Measurements from ENCODE around the gene GLIPR1.

DNA sequence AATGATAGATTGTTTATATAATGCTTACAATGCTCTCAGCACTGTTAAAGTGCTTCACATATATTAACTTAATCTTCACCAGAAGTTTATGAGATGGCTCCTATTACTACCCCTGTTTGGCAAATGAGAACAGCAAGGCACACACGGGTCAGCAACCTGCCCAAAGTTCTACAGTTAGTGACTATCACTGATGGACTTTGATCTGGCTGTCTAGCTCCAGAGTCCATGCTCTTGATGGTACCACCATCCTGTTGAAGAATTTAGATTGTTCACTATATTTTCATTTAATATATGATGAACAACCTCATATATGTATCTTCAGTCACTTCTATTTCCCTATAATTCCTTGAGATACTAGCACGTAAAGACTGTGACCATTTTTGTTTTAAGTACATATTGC is 10.6 kb downstream of the GLIPR1 start:
- no peak for TF ChIP-seq USF2 (IDR thresholded peaks at IDR 0.05; ENCODE audit: borderline replicate concordance, low read depth, low read length)
- no peak for TF ChIP-seq BHLHE40 (IDR thresholded peaks at IDR 0.05; ENCODE audit: borderline replicate concordance in 1 of 2, low read depth in 2 of 2, low read length in 1 of 2)
- no peak for TF ChIP-seq EP300 (IDR thresholded peaks at IDR 0.05; ENCODE audit: borderline replicate concordance in 1 of 2, control insufficient read depth in 1 of 2, low read depth in 2 of 2, low read length in 2 of 2)
- TF ChIP-seq, protein P1, sequence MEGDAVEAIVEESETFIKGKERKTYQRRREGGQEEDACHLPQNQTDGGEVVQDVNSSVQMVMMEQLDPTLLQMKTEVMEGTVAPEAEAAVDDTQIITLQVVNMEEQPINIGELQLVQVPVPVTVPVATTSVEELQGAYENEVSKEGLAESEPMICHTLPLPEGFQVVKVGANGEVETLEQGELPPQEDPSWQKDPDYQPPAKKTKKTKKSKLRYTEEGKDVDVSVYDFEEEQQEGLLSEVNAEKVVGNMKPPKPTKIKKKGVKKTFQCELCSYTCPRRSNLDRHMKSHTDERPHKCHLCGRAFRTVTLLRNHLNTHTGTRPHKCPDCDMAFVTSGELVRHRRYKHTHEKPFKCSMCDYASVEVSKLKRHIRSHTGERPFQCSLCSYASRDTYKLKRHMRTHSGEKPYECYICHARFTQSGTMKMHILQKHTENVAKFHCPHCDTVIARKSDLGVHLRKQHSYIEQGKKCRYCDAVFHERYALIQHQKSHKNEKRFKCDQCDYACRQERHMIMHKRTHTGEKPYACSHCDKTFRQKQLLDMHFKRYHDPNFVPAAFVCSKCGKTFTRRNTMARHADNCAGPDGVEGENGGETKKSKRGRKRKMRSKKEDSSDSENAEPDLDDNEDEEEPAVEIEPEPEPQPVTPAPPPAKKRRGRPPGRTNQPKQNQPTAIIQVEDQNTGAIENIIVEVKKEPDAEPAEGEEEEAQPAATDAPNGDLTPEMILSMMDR (IDR thresholded peaks at IDR 0.05 in 2 of 3, conservative IDR thresholded peaks at IDR 0.05 in 1 of 3; ENCODE audit: control insufficient read depth in 2 of 3, extremely low read depth in 1 of 3, insufficient read depth in 1 of 3, low read depth in 3 of 3, low read length in 3 of 3) = no peak
- no peak for TF ChIP-seq POLR2A (IDR thresholded peaks at IDR 0.05; ENCODE audit: low read depth, low read length)
- no peak for TF ChIP-seq MEF2B (IDR thresholded peaks at IDR 0.05; ENCODE audit: partially characterized antibody, poor library complexity, severe bottlenecking)
- TF ChIP-seq EZH2 (IDR thresholded peaks at IDR 0.05; ENCODE audit: borderline replicate concordance, control insufficient read depth, low read depth, low read length) = no peak
- no peak for TF ChIP-seq RAD21 (IDR thresholded peaks at IDR 0.05; ENCODE audit: insufficient read depth, low read depth, low read length)

All from GM12878 (cell line).